Vagina (tissue), 2 donors: Measurements from ENCODE around the gene ZFHX3.

Source experiments
- CTCF ChIP-seq, 3 experiments: fragments of 450-650 bp in 2 of 3; fragments of 200-600 bp in 1 of 3; sonication (generic) in 1 of 3; IDR thresholded peaks; one replicate each; pipeline ENCODE4 v1.5.1; 2017 to 2019; ENCODE audit warnings: antibody characterized with exemption in 3 of 3, mild to moderate bottlenecking in 2 of 3, moderate library complexity in 2 of 3
- POLR2A ChIP-seq, 2 donors: fragments of 450-650 bp; IDR thresholded peaks; one replicate each; pipeline ENCODE4 v1.6.1; 2017; ENCODE audit warnings: antibody characterized with exemption in 2 of 2, mild to moderate bottlenecking in 2 of 2, moderate library complexity in 2 of 2

- TF ChIP-seq CTCF (IDR thresholded peaks at IDR 0.05) (no peak), POLR2A (IDR thresholded peaks at IDR 0.05) (no peak)
Measured at GRCh38 chr16:72922714-72923113, 125.2 kb downstream of the ZFHX3 start.
